NCI-H526 (cell line): Measurements from ENCODE around the gene CITED4.
A peak's percentile ranks its signal among the peaks of the same experiment; 100 is the strongest.

Source experiments
- DNase-seq, 2 experiments: peaks; one replicate each; lab custom pipeline; 2025; lab: John Stamatoyannopoulos, UW

The CITED4 gene

GRCh38 chr1:40834968-40835545, 27.1 kb downstream of the CITED4 start:
- DNase-seq: no peak

GRCh38 chr1:40833979-40834378, 28.2 kb downstream of the CITED4 start:
- DNase-seq: no peak

- no peak for DNase-seq
Observed at GRCh38 chr1:40831001-40831732, 31.0 kb downstream of the CITED4 start.

- no peak for DNase-seq
Observed at GRCh38 chr1:40830419-40830943, 31.7 kb downstream of the CITED4 start.

GRCh38 chr1:40829631-40830245, 32.4 kb downstream of the CITED4 start:
- DNase-seq: no peak

GRCh38 chr1:40825996-40826395, 36.2 kb downstream of the CITED4 start:
- no peak for DNase-seq

GRCh38 chr1:40825435-40825788, 36.8 kb downstream of the CITED4 start:
- no peak for DNase-seq

GRCh38 chr1:40824591-40825434, 37.4 kb downstream of the CITED4 start:
- DNase-seq: no peak

GRCh38 chr1:40823983-40824382, 38.2 kb downstream of the CITED4 start:
- DNase-seq: no peak

- no peak for DNase-seq
Observed at GRCh38 chr1:40823345-40823744, 38.8 kb downstream of the CITED4 start.

- no peak for DNase-seq
Observed at GRCh38 chr1:40822890-40823289, 39.3 kb downstream of the CITED4 start.

- no peak for DNase-seq
Observed at GRCh38 chr1:40820911-40821693, 41.1 kb downstream of the CITED4 start.

- DNase-seq: peak in 1 of 2 experiments; percentile 13
Observed at GRCh38 chr1:40820251-40820797, 41.8 kb downstream of the CITED4 start.

- DNase-seq: no peak
Observed at GRCh38 chr1:40819101-40819500, 43.1 kb downstream of the CITED4 start.

GRCh38 chr1:40818264-40818961, 43.8 kb downstream of the CITED4 start:
- DNase-seq: peak in 1 of 2 experiments; percentile 23

GRCh38 chr1:40817791-40818263, 44.3 kb downstream of the CITED4 start:
- no peak for DNase-seq

- no peak for DNase-seq
Observed at GRCh38 chr1:40815420-40815819, 46.7 kb downstream of the CITED4 start.
